ENCODE measurements around the gene FITM2. TPM values are rescaled to one million over a fixed set of nuclear protein-coding genes. Genes with fewer than 3 reads are reported as not detected.

Gene FITM2
- total RNA-seq, 4 donors from 2014 or later: 1.2 to 9.8 (median 6.7) TPM

DNA sequence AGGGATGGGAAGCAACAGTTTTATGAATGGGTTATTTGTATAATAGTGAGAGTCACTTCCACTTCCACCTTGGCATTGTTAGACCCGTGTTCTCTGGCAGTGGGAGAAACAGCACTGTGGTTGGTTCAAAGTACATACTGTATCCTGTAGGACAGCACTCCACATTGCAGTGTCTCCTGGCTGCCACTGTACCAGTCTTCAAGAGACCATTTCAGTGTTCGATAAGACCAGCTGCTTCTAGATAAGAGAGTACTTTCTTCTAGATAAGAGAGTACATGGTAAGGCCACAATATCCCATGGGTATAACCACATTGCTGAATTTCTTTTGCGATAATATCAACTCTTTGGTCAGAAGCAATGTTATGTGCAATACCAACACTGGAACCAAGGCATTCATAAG is 28.8 kb downstream of the FITM2 start:
- intact Hi-C loops (cut with DNase I; ENCODE audit: low total_unique reads): no loop called here
- no peak for TF ChIP-seq POLR2A (IDR thresholded peaks at IDR 0.05)
- no peak for TF ChIP-seq CTCF (IDR thresholded peaks at IDR 0.05)

DNA sequence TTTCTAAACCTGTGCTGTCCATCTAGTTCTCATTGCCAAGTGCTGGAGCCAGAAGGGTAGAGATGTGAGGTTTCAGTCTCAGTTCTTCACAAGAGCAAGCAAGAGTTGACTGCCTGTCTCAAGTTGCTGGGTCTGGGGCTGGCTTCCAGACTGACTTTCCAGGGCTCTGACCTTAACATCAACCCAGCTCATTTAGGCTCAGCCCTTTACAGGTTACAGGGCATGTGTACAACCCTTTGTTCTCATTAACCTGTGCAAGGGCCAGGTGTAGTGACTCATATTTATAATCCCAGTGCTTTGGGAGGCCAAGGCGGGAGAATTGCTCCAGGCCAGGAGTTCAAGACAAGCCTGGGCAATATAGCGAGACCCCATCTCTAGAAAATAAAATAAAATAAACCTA is 30.6 kb downstream of the FITM2 start:
- H3K36me3 ChIP-seq: no peaks in the 10 kb centered on the region
- TF ChIP-seq POLR2A (IDR thresholded peaks at IDR 0.05) (no peak), CTCF (IDR thresholded peaks at IDR 0.05) (no peak)
- DNase-seq: no peak
- intact Hi-C loops (cut with DNase I; ENCODE audit: low total_unique reads): no loop called here
- H3K4me1 ChIP-seq: no peaks in the 10 kb centered on the region
- no peaks in the 10 kb centered on the region for H3K9me3 ChIP-seq
- H3K27me3 ChIP-seq: no peaks in the 10 kb centered on the region
- H3K27ac ChIP-seq: no peak overlapping the region
- no peak overlapping the region for H3K4me3 ChIP-seq

More for the DNA sequence above, 28.8 kb downstream of the FITM2 start:
- Histone ChIP-seq H3K9me3 (no peaks in the 10 kb centered on the region), H3K27me3 (no peaks in the 10 kb centered on the region), H3K4me3 (no peak overlapping the region), H3K4me1 (no peaks in the 10 kb centered on the region), H3K27ac (no peak overlapping the region), H3K36me3 (no peaks in the 10 kb centered on the region)
- DNase-seq: no peak

GRCh38 chr20:44279228-44279627 is 31.8 kb downstream of the FITM2 start:
- Histone ChIP-seq H3K36me3 (no peaks in the 10 kb centered on the region), H3K27ac (no peak overlapping the region), H3K27me3 (no peaks in the 10 kb centered on the region), H3K4me1 (no peaks in the 10 kb centered on the region), H3K4me3 (no peak overlapping the region), H3K9me3 (no peaks in the 10 kb centered on the region)
- no peak for TF ChIP-seq CTCF (IDR thresholded peaks at IDR 0.05)
- TF ChIP-seq POLR2A (IDR thresholded peaks at IDR 0.05): no peak
- no peak for DNase-seq
- intact Hi-C loops (cut with DNase I; ENCODE audit: low total_unique reads): no loop called here

GRCh38 chr20:44274303-44275017 is 36.5 kb downstream of the FITM2 start:
- no peak for DNase-seq
- intact Hi-C loops (cut with DNase I; ENCODE audit: low total_unique reads): no loop called here
- Histone ChIP-seq H3K4me1 (no peaks in the 10 kb centered on the region), H3K9me3 (no peaks in the 10 kb centered on the region), H3K36me3 (no peaks in the 10 kb centered on the region), H3K27me3 (no peaks in the 10 kb centered on the region), H3K4me3 (no peak overlapping the region), H3K27ac (no peak overlapping the region)
- TF ChIP-seq POLR2A (IDR thresholded peaks at IDR 0.05) (no peak), CTCF (IDR thresholded peaks at IDR 0.05) (no peak)

- Histone ChIP-seq H3K27me3 (no peaks in the 10 kb centered on the region), H3K36me3 (no peaks in the 10 kb centered on the region), H3K4me3 (no peak overlapping the region), H3K27ac (no peak overlapping the region), H3K9me3 (no peaks in the 10 kb centered on the region), H3K4me1 (no peaks in the 10 kb centered on the region)
- DNase-seq: no peak
- intact Hi-C loops (cut with DNase I; ENCODE audit: low total_unique reads): no loop called here
- TF ChIP-seq POLR2A (IDR thresholded peaks at IDR 0.05): no peak
- no peak for TF ChIP-seq CTCF (IDR thresholded peaks at IDR 0.05)
These were observed 37.5 kb downstream of the FITM2 start for GRCh38 chr20:44273231-44274215.

All from uterus (tissue), 4 donors.